ENCODE results near the gene MMP24.

MMP24 gene

DNA sequence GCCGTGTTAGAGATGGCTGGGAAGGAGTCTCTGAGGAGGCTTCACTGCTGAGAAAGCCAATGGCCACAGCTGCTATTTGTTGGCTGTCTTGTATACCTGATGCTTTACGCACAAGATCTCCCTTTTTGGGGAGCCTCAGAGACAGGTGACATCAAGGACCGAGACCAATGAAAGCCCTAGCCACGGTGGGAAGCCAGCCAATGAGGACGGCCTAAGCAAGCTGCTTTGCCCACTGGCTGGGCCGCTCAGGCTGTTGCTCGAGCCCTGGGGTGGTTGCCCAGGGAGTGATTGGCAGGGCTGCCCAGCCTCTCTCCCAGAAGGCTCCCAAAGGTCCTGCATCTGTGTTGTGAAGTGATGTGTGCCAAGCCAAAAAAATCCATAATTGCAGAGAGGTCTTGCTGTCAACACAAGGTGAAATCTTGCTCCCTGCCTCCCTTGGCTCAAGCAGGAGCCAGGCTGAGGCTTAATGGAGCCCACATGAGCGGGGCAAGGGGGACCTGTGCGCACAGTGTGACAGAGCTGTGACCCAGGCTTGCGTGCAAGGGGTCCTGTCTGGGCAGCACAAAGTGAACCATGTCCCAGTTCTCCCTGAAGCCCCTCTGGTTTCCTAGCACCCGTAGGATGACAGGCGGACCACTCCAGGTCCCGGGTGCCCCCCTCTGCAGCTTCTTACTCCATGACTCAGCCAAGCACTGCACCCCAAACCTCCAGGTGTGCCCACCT is 47.1 kb downstream of the MMP24 start:
- H3K4me3 ChIP-seq (ENCODE audit: low read depth, low read length) = no peak overlapping the region
- in situ Hi-C loops (cut with HindIII; ENCODE audit: low sequenced_read_pairs) = no loop called here
- no peak for TF ChIP-seq CTCF (IDR thresholded peaks at IDR 0.05; ENCODE audit: low read depth, low read length)
- DNase-seq (ENCODE audit: low read depth, low spot score) = no peak

GRCh38 chr20:35274172-35275092 is 47.9 kb downstream of the MMP24 start:
- DNase-seq (ENCODE audit: low read depth, low spot score) = no peak
- no peak overlapping the region for H3K4me3 ChIP-seq (ENCODE audit: low read depth, low read length)
- TF ChIP-seq CTCF (IDR thresholded peaks at IDR 0.05; ENCODE audit: low read depth, low read length) = no peak
- in situ Hi-C loops (cut with HindIII; ENCODE audit: low sequenced_read_pairs) = no loop called here

DNA sequence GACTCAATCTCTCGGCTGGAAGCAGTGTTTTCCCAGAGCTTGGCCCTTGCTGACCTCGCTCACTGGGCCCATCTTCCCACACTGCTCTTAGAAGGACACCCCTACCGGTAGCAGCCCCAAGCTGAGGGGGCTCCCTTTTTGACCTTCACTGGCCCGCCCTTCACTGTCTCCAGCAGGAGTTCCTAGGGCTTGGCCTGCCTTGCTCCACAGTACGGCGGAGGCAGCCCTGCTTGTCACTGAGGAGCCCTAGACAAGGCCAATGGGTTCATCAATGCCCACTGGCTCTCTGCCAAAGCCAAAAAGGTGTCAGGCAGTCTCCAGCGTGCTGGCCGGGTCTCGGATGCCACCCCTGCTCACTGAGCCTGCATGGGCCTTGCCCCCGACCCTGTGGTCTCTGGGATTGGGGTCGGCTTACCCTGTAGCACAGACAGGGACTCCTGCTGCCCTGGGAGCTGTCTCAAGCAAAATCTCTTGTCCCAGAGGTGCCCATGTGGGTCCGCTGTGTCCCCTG is 49.3 kb downstream of the MMP24 start:
- in situ Hi-C loops (cut with HindIII; ENCODE audit: low sequenced_read_pairs) = no loop called here
- TF ChIP-seq CTCF (IDR thresholded peaks at IDR 0.05; ENCODE audit: low read depth, low read length) = no peak
- no peak overlapping the region for H3K4me3 ChIP-seq (ENCODE audit: low read depth, low read length)
- DNase-seq (ENCODE audit: low read depth, low spot score) = no peak

- in situ Hi-C loops (cut with HindIII; ENCODE audit: low sequenced_read_pairs) = no loop called here
- no peak for TF ChIP-seq CTCF (IDR thresholded peaks at IDR 0.05; ENCODE audit: low read depth, low read length)
- H3K4me3 ChIP-seq (ENCODE audit: low read depth, low read length) = peak overlapping the region; percentile 74
- no peak for DNase-seq (ENCODE audit: low read depth, low spot score)
Measured at GRCh38 chr20:35276408-35276807, 49.9 kb downstream of the MMP24 start.

DNA sequence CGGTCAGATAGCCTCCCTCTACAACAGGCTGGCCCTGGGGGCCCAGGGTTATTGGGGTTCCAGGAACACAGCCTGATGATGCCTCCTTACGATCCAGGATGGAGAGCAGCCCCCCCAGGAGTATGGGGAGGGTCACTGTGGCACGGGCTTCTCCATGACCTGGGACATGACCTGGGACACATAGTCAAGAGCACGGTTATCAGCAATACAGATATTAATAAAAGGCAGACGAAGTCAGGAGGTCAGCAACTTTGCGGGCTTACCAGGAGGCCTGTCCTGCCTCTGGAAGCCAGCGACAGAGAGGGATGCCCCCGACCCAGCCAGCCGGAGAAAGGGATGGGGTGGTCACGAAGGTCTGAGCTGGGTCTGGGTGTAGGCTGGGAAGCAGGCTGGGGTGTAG is 50.6 kb downstream of the MMP24 start:
- in situ Hi-C loops (cut with HindIII; ENCODE audit: low sequenced_read_pairs) = no loop called here
- no peak for TF ChIP-seq CTCF (IDR thresholded peaks at IDR 0.05; ENCODE audit: low read depth, low read length)
- no peak for DNase-seq (ENCODE audit: low read depth, low spot score)
- peak overlapping the region; percentile 74 for H3K4me3 ChIP-seq (ENCODE audit: low read depth, low read length)

DNA sequence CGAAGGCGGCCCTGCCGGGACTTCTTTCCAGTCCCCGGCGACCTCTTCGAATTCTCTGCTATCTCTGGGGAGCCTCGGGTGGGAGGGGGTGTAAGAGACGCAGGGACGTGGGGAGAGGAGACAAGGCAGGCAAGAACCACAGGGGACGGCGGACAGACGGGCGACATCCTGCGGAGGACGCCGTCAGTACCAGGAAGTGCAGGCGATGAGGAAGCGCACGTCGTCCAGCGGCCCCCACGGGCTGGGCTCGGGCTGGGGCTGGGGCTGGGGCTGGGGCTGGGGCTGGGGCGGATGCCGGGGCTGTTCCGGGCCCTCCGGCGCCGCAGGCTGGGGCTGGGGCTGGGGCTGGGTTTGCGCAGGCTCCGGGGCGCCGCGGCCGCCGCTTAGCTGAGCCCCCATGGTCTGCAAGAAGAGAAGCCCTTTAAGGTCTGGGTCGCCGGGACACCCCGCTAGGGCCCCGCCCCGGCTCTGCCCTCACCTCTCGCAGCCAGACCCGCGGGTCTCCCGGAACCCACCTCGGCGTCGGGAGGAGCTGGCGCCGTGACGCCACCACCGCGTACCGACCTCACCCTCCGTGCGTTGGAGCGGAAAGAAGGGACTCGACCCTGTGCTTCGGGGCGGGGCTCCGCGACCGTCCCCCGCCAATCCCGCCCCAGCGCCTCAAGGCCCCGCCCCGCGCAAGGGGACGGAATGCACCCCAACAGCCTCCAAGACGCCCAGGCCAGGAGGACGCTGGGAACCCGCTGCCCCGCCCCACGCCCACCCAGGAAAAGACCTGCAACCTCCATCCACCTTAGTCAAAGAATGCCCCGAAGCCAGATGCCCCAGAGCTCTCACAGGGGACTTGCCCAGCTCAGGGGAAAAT is 51.3 kb downstream of the MMP24 start, which contains the start of gene MMP24OS:
Gene MMP24OS, minus strand, starts transcription at position 592 of the 865 bp plus-strand sequence. Its CDS starts 193 bp downstream, at position 399.
- TF ChIP-seq CTCF (IDR thresholded peaks at IDR 0.05; ENCODE audit: low read depth, low read length) = peak; percentile 24
- in situ Hi-C loops (cut with HindIII; ENCODE audit: low sequenced_read_pairs) = no loop called here
- peak; percentile 83 for DNase-seq (ENCODE audit: low read depth, low spot score)
- peak within 1 kb of the TSS; percentile 74 for H3K4me3 ChIP-seq (ENCODE audit: low read depth, low read length)

Data from astrocyte of the spinal cord (primary cell).